Stimulated activated CD8-positive, alpha-beta memory T cell treated with anti-CD3 and anti-CD28 coated beads, Interleukin-4, amount 100 ng/mL, for 4 hours (primary cell): Measurements from ENCODE around the gene MGME1.
"Not testable (repeated sequence)": the region's sequence is repeated elsewhere in the genome, so short reads cannot be mapped to it uniquely, and the experiment has no call there.

Experiments
- DNase-seq, 2 donors: peaks; one replicate each; pipeline ENCODE4 v3.0.0-alpha.2; 2020; ENCODE audit warnings: low read depth in 2 of 2, low spot score in 1 of 2

Gene MGME1

GRCh38 chr20:18018100-18018499 is 49.3 kb downstream of the MGME1 start:
- no peak for DNase-seq

GRCh38 chr20:18019068-18019467 is 50.2 kb downstream of the MGME1 start:
- DNase-seq, result no peak

DNA sequence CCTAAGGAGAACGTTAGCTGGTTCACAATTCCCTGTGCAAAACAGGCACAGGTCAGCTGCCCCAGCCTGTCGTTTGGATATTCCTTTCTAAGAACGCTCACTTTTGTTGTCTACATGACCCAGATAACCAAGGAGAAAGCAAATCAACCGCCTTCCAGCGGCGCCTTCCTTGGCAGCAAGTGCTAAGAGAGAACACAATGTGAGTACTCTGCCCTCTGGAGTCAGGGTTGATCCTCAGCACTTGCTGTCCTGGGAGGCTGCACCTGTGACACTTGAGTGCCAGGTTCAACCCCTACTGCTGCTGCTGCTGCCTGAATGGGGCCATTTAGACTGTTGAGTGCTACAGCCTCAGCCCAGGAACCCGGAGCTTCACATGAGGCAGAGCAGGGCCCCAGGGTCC is 52.1 kb downstream of the MGME1 start:
- no peak for DNase-seq

DNA sequence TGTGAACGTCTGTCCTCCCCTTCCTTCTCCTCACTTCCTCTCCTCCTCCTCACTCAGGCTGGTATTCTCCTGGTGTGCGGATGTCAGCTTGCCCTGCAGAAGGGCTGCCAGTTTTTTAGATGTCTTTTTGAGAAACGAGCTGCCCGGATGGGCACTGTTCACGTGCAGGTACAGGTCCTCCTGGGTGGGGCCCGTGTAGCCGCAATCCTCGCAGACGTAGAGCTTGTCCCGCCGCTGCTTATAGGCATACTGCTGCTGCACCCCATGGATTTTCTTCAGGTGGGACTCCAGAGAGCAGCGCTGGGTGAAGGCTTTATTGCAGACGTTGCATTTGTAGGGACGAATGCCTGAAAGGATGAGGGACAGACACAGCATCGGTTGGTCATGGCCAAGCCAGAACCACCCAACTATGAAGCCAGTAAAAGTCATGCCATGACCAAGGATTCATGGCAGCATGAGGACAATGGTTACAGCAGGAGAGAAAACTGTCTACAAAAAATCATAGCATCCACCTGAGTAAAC is 55.8 kb downstream of the MGME1 start:
- DNase-seq, result no peak

DNA sequence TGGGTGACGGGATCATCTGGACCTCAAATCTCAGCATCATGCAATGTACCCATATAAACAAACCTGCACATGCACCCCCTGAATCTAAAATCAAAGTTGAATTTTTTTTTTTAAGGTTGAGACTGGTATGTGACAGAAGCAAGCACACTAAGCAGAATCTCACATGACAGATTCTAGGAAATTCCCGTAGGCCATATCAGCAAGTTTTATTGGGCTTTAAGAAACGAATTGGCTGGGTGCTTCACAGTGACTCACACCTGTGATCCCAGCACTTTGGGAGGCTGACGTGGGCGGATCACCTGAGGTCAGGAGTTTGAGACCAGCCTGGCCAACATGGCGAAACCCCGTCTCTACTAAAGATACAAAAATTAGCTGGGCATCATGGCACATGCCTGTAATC is 58.2 kb downstream of the MGME1 start:
- DNase-seq, result not testable (repeated sequence)

- no peak for DNase-seq
These were observed 61.2 kb downstream of the MGME1 start for GRCh38 chr20:18030020-18030419.

DNA sequence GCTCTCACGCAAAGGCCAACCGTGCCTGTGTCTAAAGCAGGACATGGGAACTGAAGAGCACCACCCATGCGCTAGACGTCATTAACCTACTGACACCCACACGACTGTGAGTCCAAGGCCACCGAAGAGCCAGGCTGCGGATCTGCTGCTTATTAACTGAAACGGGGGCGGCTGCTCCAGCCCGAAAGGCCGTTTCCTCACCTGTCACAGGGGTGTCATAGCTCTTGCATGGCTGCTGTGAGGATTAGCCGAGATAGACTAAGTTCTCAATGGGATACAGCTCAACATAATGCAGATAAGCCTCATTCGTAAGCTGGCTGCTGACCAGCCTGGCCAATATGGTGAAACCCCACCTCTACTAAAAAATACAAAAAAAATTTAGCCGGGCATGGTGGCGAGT is 62.2 kb downstream of the MGME1 start:
- DNase-seq, result no peak

DNA sequence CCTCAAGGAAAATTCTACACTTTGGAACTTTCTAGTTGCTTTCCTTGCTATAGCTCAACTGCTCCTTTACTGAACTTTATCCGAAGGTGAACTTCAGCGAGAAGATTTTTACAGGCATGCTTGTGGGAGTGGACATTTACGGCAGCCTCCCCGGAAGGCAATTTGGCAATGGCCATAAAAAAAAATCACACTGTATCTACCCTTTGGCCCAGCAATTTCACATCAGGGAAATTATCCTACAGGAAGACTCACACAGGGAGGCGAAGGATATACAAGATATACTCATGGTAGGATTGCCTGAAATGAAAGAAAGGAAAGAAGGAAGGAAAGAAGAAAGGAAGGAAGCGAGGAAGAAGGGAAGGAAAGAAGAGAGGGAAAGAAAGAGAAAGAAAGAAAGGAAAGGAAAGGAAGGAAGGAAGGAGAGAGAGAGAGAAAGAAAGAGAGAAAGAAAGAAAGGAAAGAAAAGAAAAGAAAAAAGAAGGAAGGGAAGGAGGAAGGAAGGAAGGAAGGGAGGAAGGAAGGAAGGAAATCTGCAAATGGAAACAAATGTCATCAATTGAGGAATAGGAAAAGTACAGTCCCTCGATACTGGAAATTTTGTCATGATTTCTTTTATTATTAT is 63.2 kb downstream of the MGME1 start:
- no peak for DNase-seq

- no peak for DNase-seq
These were observed 64.4 kb downstream of the MGME1 start for GRCh38 chr20:18032977-18033892.

- DNase-seq, result no peak
These were observed 65.2 kb downstream of the MGME1 start for GRCh38 chr20:18034039-18034438.

DNA sequence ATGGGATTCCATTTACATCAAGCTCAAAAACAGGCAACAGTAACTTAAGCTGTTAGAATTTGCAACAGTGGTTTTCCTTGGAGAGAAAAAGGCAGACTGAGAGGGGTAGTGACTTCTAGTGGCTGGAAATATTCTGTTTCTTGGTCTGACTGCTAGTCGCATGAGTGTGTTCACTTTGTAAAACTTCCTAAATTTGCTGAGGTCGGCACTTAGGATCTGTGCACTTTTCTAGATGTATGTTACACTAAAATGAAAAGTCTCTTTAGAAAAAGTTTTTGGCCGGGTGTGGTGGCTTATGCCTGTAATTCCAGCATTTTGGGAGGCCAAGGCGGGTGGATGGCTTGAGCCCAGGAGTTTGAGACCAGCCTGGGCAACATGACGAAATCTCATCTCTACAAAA is 70.2 kb downstream of the MGME1 start:
- no peak for DNase-seq
